H1 (cell line): ENCODE measurements around the gene KRT5. TPM values are rescaled to one million over a fixed set of nuclear protein-coding genes. Genes with fewer than 3 reads are reported as not detected.

ENCODE experiments used
- CTCF ChIA-PET: fragments of 300-600 bp; sonication (Branson Sonifier 250); formaldehyde crosslinking; loops from one replicate; lab custom pipeline; 2021; ENCODE audit not compliant: partially characterized antibody; lab: Charles Lee
- POLR2A ChIA-PET: fragments of 300-600 bp; sonication (Branson Sonifier 250); formaldehyde crosslinking; loops from one replicate; lab custom pipeline; 2021; ENCODE audit warnings: inconsistent platforms; ENCODE audit not compliant: partially characterized antibody; lab: Charles Lee
- DNase-seq, 2 experiments: peaks; one replicate each; pipeline versions ENCODE4 v3.0.0 to v3.0.0-alpha.2; 2010 to 2022; ENCODE audit warnings: low spot score in 2 of 2, low read depth in 1 of 2, mixed read lengths in 1 of 2
- FAIRE-seq: peaks from 2 replicates; lab custom pipeline; 2011; peaks lifted over from hg19 to GRCh38; lab: Jason Lieb, UNC
- H2AFZ ChIP-seq: 2 replicates; pipeline ENCODE4 v1.8.1; 2012; ENCODE audit warnings: low read length, inconsistent platforms
- H2AK5ac ChIP-seq: 2 replicates; pipeline ENCODE4 v1.6.1; 2013; ENCODE audit warnings: low read depth, low read length
- H2BK120ac ChIP-seq: replicated peaks from 2 replicates; pipeline ENCODE3; 2013; ENCODE audit warnings: low read depth, low read length, inconsistent platforms
- H2BK12ac ChIP-seq: 2 replicates; pipeline ENCODE4 v1.6.1; 2013; ENCODE audit warnings: low read depth, low read length
- H2BK15ac ChIP-seq: 2 replicates; pipeline ENCODE4 v1.6.1; 2013; ENCODE audit warnings: low read length
- H2BK20ac ChIP-seq: 2 replicates; pipeline ENCODE4 v1.6.1; 2013; ENCODE audit warnings: low read length
- H2BK5ac ChIP-seq: 2 replicates; pipeline ENCODE4 v1.6.1; 2013; ENCODE audit warnings: low read depth, low read length
- H3K14ac ChIP-seq: 2 replicates; pipeline ENCODE4 v1.6.1; 2013; ENCODE audit warnings: inconsistent platforms; ENCODE audit not compliant: insufficient read length
- H3K18ac ChIP-seq: 2 replicates; pipeline ENCODE4 v1.6.1; 2013; ENCODE audit warnings: low read length; ENCODE audit errors: extremely low read depth
- H3K23ac ChIP-seq: 2 replicates; pipeline ENCODE4 v1.6.1; 2013; ENCODE audit warnings: inconsistent platforms; ENCODE audit not compliant: insufficient read length
- H3K23me2 ChIP-seq: 2 replicates; pipeline ENCODE4 v1.6.1; 2013; ENCODE audit warnings: low read depth, low read length
- H3K27ac ChIP-seq: 2 replicates; pipeline ENCODE4 v1.6.1; 2011; ENCODE audit warnings: low read depth, low read length, inconsistent platforms
- H3K27me3 ChIP-seq, 4 experiments: replicated peaks in 1 of 4; 1 replicate in 1 of 4; 2 replicates in 3 of 4; pipeline versions ENCODE4 v1.6.1 to v1.8.1; 2011 to 2013; ENCODE audit warnings: low read length in 3 of 4, mild to moderate bottlenecking in 3 of 4, inconsistent platforms in 2 of 4, mixed read lengths in 2 of 4, moderate library complexity in 1 of 4; ENCODE audit not compliant: control insufficient read depth in 3 of 4, insufficient read depth in 3 of 4; ENCODE audit errors: extremely low read depth in 1 of 4
- H3K36me3 ChIP-seq, 4 experiments: 2 replicates each; pipeline versions ENCODE4 v1.6.1 to v1.8.1; 2011 to 2013; ENCODE audit warnings: mild to moderate bottlenecking in 4 of 4, low read length in 3 of 4, moderate library complexity in 2 of 4, control low read depth in 1 of 4, inconsistent platforms in 1 of 4; ENCODE audit not compliant: insufficient read depth in 4 of 4, control insufficient read depth in 2 of 4
- H3K4ac ChIP-seq: replicated peaks from 2 replicates; pipeline ENCODE3; 2013; ENCODE audit warnings: low read length, low read depth, mixed read lengths, inconsistent platforms; ENCODE audit not compliant: insufficient read length
- H3K4me1 ChIP-seq, 4 experiments: replicated peaks in 1 of 4; 1 replicate in 1 of 4; 2 replicates in 3 of 4; pipeline versions ENCODE4 v1.6.1 to v1.8.1; 2011 to 2013; ENCODE audit warnings: low read length in 3 of 4, inconsistent platforms in 2 of 4, mixed read lengths in 1 of 4; ENCODE audit not compliant: insufficient read depth in 4 of 4, control insufficient read depth in 3 of 4
- H3K4me2 ChIP-seq, 2 experiments: 2 replicates each; pipeline versions ENCODE4 v1.6.1 to v1.8.1; 2011 to 2013; ENCODE audit warnings: low read depth in 2 of 2, low read length in 2 of 2, control low read depth in 1 of 2, inconsistent platforms in 1 of 2, mild to moderate bottlenecking in 1 of 2; ENCODE audit not compliant: insufficient read depth in 1 of 2
- H3K4me3 ChIP-seq, 4 experiments: fragments of 200-600, 300-600 bp in 1 of 4; sonication (generic), shearing (Covaris generic), sonication (Bioruptor Twin) in 1 of 4; 2 replicates each; pipeline versions ENCODE4 v1.5.1 to v1.8.1; 2011 to 2016; ENCODE audit warnings: low read length in 4 of 4, low read depth in 3 of 4, control low read depth in 2 of 4, inconsistent platforms in 2 of 4, mild to moderate bottlenecking in 2 of 4, mixed read lengths in 1 of 4, moderate library complexity in 1 of 4; ENCODE audit not compliant: insufficient read depth in 2 of 4; ENCODE audit errors: extremely low read depth in 1 of 4
- H3K56ac ChIP-seq: replicated peaks from 2 replicates; pipeline ENCODE3; 2013; ENCODE audit warnings: low read depth, mild to moderate bottlenecking, mixed read lengths, low read length, inconsistent platforms; ENCODE audit not compliant: insufficient read length
- H3K79me1 ChIP-seq: 2 replicates; pipeline ENCODE4 v1.6.1; 2013; ENCODE audit warnings: low read depth, low read length, control low read depth
- H3K79me2 ChIP-seq, 2 experiments: 2 replicates each; pipeline versions ENCODE4 v1.6.1 to v1.8.1; 2012 to 2013; ENCODE audit warnings: low read length in 2 of 2, mild to moderate bottlenecking in 2 of 2, inconsistent platforms in 1 of 2; ENCODE audit not compliant: insufficient read depth in 2 of 2, control insufficient read depth in 1 of 2
- H3K9ac ChIP-seq, 4 experiments: replicated peaks in 1 of 4; 1 replicate in 1 of 4; 2 replicates in 3 of 4; pipeline versions ENCODE4 v1.6.1 to v1.8.1; 2011 to 2013; ENCODE audit warnings: low read depth in 3 of 4, low read length in 3 of 4, control low read depth in 2 of 4, mild to moderate bottlenecking in 2 of 4, moderate library complexity in 2 of 4, inconsistent platforms in 1 of 4; ENCODE audit errors: extremely low read depth in 1 of 4
- H3K9me3 ChIP-seq, 2 experiments: 2 replicates each; pipeline versions ENCODE4 v1.6.1 to v1.8.1; 2012 to 2013; ENCODE audit warnings: mild to moderate bottlenecking in 2 of 2, moderate library complexity in 2 of 2, control low read depth in 1 of 2, inconsistent platforms in 1 of 2, low read depth in 1 of 2, low read length in 1 of 2, mixed read lengths in 1 of 2; ENCODE audit not compliant: insufficient read depth in 2 of 2
- H4K20me1 ChIP-seq, 2 experiments: replicated peaks in 1 of 2; 2 replicates each; pipeline versions ENCODE3 to v1.8.1; 2011 to 2013; ENCODE audit warnings: inconsistent platforms in 2 of 2, low read length in 2 of 2, mild to moderate bottlenecking in 1 of 2; ENCODE audit not compliant: insufficient read depth in 2 of 2, control insufficient read depth in 1 of 2
- H4K5ac ChIP-seq: 2 replicates; pipeline ENCODE4 v1.6.1; 2013; ENCODE audit warnings: low read length, low read depth, mixed read lengths, inconsistent platforms; ENCODE audit not compliant: insufficient read length
- H4K8ac ChIP-seq: 2 replicates; pipeline ENCODE4 v1.8.0; 2013; ENCODE audit warnings: mild to moderate bottlenecking, moderate library complexity, low read length, inconsistent platforms; ENCODE audit not compliant: insufficient read depth; ENCODE audit errors: extremely low read depth
- H4K91ac ChIP-seq: replicated peaks from 2 replicates; pipeline ENCODE3; 2013; ENCODE audit warnings: low read length, mixed read lengths, inconsistent platforms; ENCODE audit not compliant: insufficient read length
- ASH2L ChIP-seq: fragments of 200-600, 300-600 bp; sonication (generic); IDR thresholded peaks from one replicate; pipeline ENCODE4 v1.7.1; 2017; ENCODE audit warnings: low read length
- FOSL1 ChIP-seq: IDR thresholded peaks from 2 replicates; pipeline ENCODE4 v1.6.1; 2011; ENCODE audit warnings: mild to moderate bottlenecking, low read depth, low read length, moderate library complexity; ENCODE audit not compliant: insufficient read depth
- GTF2F1 ChIP-seq: IDR thresholded peaks from 2 replicates; pipeline ENCODE4 v1.6.1; 2012; ENCODE audit warnings: low read depth, low read length, improper control_type of control experiment, borderline replicate concordance
- HDAC2 ChIP-seq, 2 experiments: fragments of 300-600 bp in 1 of 2; sonication (generic) in 1 of 2; IDR thresholded peaks; 2 replicates each; pipeline ENCODE4 v1.6.1; 2011 to 2012; ENCODE audit warnings: low read depth in 2 of 2, low read length in 2 of 2, mild to moderate bottlenecking in 2 of 2, moderate library complexity in 2 of 2, borderline replicate concordance in 1 of 2, inconsistent platforms in 1 of 2
- JUN ChIP-seq: IDR thresholded peaks from 2 replicates; pipeline ENCODE4 v1.6.1; 2011; ENCODE audit warnings: low read depth, mild to moderate bottlenecking, improper control_type of control experiment, low read length
- KDM5A ChIP-seq: fragments of 200-600 bp; IDR thresholded peaks from 2 replicates; pipeline ENCODE4 v1.7.1; 2012; ENCODE audit warnings: mild to moderate bottlenecking, low read length, inconsistent platforms, mixed read lengths
- MAFK ChIP-seq: IDR thresholded peaks from 2 replicates; pipeline ENCODE4 v1.6.1; 2012; ENCODE audit warnings: low read depth, mild to moderate bottlenecking, improper control_type of control experiment, low read length
- NRF1 ChIP-seq: IDR thresholded peaks from 2 replicates; pipeline ENCODE4 v1.6.1; 2011; ENCODE audit warnings: mild to moderate bottlenecking, low read depth, low read length, improper control_type of control experiment
- SAP30 ChIP-seq: fragments of 300-600 bp; sonication (generic); IDR thresholded peaks from 2 replicates; pipeline ENCODE4 v1.7.1; 2012; ENCODE audit warnings: low read length, moderate library complexity, mild to moderate bottlenecking, inconsistent platforms; ENCODE audit not compliant: insufficient read depth, insufficient replicate concordance
- SP2 ChIP-seq: IDR thresholded peaks from 2 replicates; pipeline ENCODE4 v1.6.1; 2012; ENCODE audit warnings: mild to moderate bottlenecking, low read length, inconsistent platforms
- WGBS, 2 experiments: shearing (Covaris generic) in 1 of 2; methylation state at CpG; one replicate each; pipeline versions ENCODE4 v1.1.6 to v1.1.7; 2013 to 2015; ENCODE audit warnings: low lambda C conversion rate in 2 of 2, mixed read lengths in 2 of 2, inconsistent platforms in 1 of 2, low coverage in 1 of 2, missing lambda C conversion rate in 1 of 2; ENCODE audit not compliant: insufficient replicate concordance in 2 of 2, insufficient coverage in 1 of 2, insufficient read length in 1 of 2; ENCODE audit errors: extremely low coverage in 1 of 2, missing lambda C conversion rate in 1 of 2; 5-methylcytosine and 5-hydroxymethylcytosine counted together
- polyA plus RNA-seq, 7 experiments: library from polyadenylated mRNA; depleted of rRNA in 3 of 7; stranded (reverse) in 5 of 7; unstranded in 2 of 7; fragments of >200 nt in 5 of 7; fragments of 200-250 nt in 2 of 7; gene quantifications; 1 replicate in 5 of 7; 2 replicates in 1 of 7; 4 replicates in 1 of 7; pipeline versions ENCODE4 v1.2.1 to v1.2.3, GENCODE V29; 2011 to 2013; ENCODE audit warnings: missing spikeins in 2 of 7, mixed read lengths in 2 of 7
- total RNA-seq: library from RNA; stranded (reverse); fragmentation: NEBNext Ultra II Directional; extraction: Animal tissue kit (Norgen Biotek cat#: 25700); gene quantifications from 2 replicates; pipeline ENCODE4 v1.2.1, GENCODE V29; 2021
- TF ChIP-seq, protein P1 (sequence below): IDR thresholded peaks from 2 replicates; pipeline ENCODE4 v1.6.1; 2011; ENCODE audit warnings: low read length, improper control_type of control experiment
- TF ChIP-seq, protein P2 (sequence below): IDR thresholded peaks from 2 replicates; pipeline ENCODE4 v1.6.1; 2011; ENCODE audit warnings: low read depth, mild to moderate bottlenecking, low read length; ENCODE audit not compliant: insufficient read depth

KRT5 gene
- total and polyA plus RNA-seq, 2 of the 8 experiments (the other 6 are each of a cell fraction or from before 2014, with no cell fraction given): 0.18 TPM; not detected in 1

DNA sequence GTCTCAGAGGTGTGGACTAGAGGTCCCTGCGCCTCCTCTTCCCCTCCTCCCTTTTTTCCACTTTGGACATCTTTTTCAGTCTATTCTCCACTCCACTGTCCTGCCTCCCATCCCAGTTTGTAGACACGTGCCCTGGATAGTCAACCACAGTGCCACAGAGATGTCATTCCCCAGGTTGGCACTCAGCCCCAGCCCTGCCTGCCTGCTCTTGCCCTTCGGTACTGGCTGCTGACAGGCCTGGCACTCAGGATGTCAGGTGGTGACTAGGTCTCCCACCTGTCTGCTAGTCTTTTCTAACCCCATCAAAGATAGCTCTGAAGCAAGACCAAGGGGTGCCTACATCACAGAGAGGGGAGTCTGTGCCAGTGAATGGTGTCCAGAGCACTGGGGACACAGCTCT is 16.9 kb upstream of the KRT5 start:
- Histone ChIP-seq H2BK12ac (no peak overlapping the region), H3K4me2 (no peak overlapping the region), H3K56ac (no peak overlapping the region), H2AK5ac (no peak overlapping the region), H3K23me2 (no peaks in the 10 kb centered on the region), H3K18ac (no peak overlapping the region), H3K4me3 (no peak overlapping the region), H2AFZ (no peak overlapping the region), H3K4ac (no peak overlapping the region), H2BK20ac (no peak overlapping the region), H4K8ac (no peak overlapping the region), H3K79me1 (no peaks in the 10 kb centered on the region), H2BK15ac (no peak overlapping the region), H2BK5ac (no peak overlapping the region), H3K14ac (no peak overlapping the region), H2BK120ac (no peak overlapping the region), H3K9ac (no peak overlapping the region), H3K79me2 (no peaks in the 10 kb centered on the region), H3K27ac (no peak overlapping the region), H3K23ac (no peak overlapping the region), H4K20me1 (no peaks in the 10 kb centered on the region), H3K4me1 (no peaks in the 10 kb centered on the region), H3K36me3 (no peaks in the 10 kb centered on the region), H3K27me3 (no peaks in the 10 kb centered on the region), H4K91ac (no peak overlapping the region), H4K5ac (no peak overlapping the region), H3K9me3 (no peaks in the 10 kb centered on the region)
- ChIA-PET POLR2A (no interaction called here), CTCF (interaction anchor here (0.8 to 4.9 kb wide), 7 partner anchors 13 to 154 kb away, joined by 3 to 19 read pairs (median 3); partner anchors contain the start of genes KRT5 and KRT71)
- FAIRE-seq (no peak), DNase-seq (no peak)
- WGBS, 2 experiments: 95% methylated on average over 3 of the region's 3 CpGs; no CpG with 5 or more reads in 1 of the 2 experiments
- TF ChIP-seq SP2 (no peak), SAP30 (no peak), HDAC2 (IDR thresholded peaks at IDR 0.05; ENCODE audit: borderline replicate concordance in 1 of 2, low read depth in 2 of 2, low read length in 2 of 2) (no peak), KDM5A (no peak), GTF2F1 (no peak), JUN (no peak), ASH2L (no peak), FOSL1 (no peak), MAFK (no peak), NRF1 (no peak)
- TF ChIP-seq, protein P1, sequence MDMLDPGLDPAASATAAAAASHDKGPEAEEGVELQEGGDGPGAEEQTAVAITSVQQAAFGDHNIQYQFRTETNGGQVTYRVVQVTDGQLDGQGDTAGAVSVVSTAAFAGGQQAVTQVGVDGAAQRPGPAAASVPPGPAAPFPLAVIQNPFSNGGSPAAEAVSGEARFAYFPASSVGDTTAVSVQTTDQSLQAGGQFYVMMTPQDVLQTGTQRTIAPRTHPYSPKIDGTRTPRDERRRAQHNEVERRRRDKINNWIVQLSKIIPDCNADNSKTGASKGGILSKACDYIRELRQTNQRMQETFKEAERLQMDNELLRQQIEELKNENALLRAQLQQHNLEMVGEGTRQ: no peak
- TF ChIP-seq, protein P2, sequence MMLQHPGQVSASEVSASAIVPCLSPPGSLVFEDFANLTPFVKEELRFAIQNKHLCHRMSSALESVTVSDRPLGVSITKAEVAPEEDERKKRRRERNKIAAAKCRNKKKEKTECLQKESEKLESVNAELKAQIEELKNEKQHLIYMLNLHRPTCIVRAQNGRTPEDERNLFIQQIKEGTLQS: no peak
